Activated T-cell treated with anti-CD3 and anti-CD28 coated beads, Interleukin-2, amount 50 U/mL, for 1 hour (primary cell): ENCODE results near the gene PCDHGA4.
"Not testable (repeated sequence)": the region's sequence is repeated elsewhere in the genome, so short reads cannot be mapped to it uniquely, and the experiment has no call there.

Experiments used
- DNase-seq: peaks from one replicate; pipeline ENCODE4 v3.0.0-alpha.2; 2020

PCDHGA4 gene

DNA sequence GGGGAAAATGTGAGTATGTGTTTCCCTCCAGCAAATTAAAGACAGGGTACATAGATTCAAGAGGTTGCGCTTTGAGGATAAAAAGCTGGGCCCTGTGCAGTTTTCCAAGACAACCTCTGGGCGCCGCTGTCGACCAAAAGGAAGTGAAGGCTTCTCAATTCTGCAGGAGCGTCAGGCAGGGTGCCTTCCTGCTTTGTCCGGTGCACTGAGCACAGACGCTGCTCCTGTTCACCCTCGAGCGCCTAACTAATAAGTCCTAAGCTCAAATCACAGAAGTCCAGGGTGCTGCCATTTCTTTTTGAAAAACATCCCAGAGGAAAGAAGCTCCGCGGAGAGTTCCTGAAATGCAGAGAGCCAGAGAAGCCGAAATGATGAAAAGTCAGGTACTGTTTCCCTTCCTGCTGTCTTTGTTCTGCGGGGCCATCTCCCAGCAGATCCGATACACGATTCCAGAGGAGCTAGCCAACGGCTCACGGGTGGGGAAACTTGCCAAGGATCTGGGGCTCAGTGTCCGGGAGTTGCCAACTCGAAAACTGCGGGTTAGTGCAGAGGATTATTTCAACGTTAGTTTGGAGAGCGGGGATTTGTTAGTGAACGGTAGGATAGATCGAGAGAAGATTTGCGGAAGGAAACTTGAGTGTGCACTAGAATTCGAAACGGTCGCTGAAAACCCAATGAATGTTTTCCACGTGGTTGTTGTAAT lies 4.8 kb upstream of the PCDHGA4 start, which contains the start of gene PCDHGB1:
PCDHGB1 (plus strand) TSS at position 183 of the 703 bp plus-strand sequence; CDS start at position 345, 162 bp downstream.
- DNase-seq, result no peak

DNA sequence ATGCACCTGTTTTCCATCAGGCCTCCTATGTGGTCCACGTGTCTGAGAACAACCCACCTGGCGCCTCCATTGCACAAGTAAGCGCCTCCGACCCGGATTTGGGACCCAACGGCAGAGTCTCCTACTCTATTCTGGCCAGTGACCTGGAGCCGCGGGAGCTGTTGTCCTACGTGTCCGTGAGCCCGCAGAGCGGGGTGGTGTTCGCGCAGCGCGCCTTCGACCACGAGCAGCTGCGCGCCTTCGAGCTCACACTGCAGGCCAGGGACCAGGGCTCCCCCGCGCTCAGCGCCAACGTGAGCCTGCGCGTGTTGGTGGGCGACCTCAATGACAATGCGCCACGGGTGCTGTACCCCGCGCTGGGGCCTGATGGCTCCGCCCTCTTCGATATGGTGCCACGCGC lies 3.2 kb upstream of the PCDHGA4 start:
- no peak for DNase-seq

DNA sequence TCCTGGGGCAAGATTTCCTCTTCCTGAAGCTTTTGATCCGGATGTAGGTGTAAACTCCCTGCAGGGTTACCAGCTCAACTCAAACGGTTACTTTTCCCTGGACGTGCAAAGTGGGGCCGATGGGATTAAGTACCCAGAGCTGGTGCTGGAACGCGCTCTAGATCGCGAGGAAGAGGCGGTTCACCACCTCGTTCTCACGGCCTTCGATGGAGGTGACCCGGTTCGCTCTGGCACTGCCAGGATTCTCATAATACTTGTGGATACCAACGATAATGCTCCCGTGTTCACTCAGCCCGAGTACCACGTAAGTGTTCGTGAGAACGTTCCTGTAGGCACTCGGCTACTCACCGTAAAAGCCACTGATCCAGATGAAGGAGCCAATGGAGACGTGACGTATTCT lies 820 bp downstream of the PCDHGA4 start:
- DNase-seq, result no peak

DNA sequence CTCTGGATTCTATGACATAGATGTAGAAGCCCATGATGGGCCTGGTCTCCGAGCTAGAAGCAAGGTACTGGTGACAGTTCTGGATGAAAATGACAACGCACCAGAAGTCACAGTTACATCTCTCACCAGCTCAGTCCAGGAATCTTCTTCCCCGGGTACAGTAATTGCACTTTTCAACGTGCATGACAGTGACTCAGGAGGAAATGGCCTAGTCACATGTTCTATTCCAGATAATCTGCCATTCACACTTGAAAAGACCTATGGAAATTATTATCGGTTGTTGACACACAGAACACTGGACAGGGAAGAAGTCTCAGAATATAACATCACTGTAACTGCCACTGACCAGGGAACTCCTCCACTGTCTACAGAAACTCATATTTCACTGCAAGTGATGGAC lies 1.3 kb downstream of the PCDHGA4 start:
- DNase-seq, result no peak

DNA sequence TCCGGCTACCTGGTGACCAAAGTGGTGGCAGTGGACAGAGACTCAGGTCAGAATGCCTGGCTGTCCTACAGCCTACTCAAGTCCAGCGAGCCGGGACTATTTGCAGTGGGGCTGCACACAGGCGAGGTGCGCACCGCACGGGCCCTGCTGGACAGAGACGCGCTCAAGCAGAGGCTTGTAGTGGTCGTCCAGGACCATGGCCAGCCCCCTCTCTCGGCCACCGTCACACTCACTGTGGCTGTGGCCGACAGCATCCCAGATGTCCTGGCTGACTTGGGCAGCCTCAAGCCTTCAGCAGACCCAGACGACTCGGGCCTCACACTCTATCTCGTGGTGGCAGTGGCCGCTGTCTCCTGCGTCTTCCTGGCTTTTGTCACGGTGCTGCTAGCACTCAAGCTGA lies 2.1 kb downstream of the PCDHGA4 start:
- DNase-seq, result no peak

DNA sequence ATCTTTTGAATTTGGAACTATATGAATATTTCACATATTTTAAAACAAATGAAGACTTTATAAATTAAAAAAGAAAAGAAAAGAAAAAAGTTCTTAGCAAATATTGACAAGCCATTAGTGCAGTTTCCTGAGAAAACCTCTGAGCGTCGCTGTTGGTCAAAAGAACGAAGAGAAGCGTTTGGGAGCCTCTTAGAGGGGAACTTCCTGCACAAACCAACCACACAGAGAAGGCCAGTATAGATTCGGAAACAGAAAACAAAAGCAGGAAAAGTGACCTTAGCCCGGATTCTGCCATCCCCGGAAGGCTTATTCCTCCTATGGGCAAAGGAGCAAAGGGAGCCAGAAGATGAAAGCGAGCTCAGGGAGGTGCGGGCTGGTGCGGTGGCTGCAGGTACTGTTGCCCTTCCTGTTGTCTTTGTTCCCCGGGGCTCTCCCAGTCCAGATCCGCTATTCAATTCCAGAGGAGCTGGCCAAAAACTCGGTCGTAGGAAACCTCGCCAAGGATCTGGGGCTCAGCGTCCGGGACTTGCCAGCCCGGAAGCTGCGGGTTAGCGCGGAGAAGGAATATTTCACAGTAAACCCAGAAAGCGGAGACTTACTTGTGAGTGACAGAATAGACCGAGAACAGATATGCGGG lies 5.1 kb downstream of the PCDHGA4 start, which contains the start of gene PCDHGB2:
PCDHGB2 (plus strand) TSS at position 205 of the 637 bp plus-strand sequence; CDS start at position 347, 142 bp downstream.
- DNase-seq, result no peak

DNA sequence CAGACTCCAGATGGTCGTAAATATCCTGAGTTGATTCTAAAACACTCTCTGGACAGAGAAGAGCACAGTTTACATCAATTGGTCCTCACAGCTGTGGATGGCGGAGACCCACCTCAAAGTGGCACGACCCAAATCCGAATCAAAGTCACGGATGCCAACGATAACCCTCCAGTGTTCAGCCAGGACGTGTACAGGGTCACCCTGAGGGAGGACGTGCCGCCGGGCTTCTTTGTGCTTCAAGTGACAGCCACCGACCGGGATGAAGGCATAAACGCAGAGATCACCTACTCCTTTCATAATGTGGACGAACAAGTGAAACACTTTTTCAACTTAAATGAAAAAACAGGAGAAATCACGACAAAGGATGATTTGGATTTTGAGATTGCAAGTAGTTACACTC lies 5.9 kb downstream of the PCDHGA4 start:
- DNase-seq, result no peak

DNA sequence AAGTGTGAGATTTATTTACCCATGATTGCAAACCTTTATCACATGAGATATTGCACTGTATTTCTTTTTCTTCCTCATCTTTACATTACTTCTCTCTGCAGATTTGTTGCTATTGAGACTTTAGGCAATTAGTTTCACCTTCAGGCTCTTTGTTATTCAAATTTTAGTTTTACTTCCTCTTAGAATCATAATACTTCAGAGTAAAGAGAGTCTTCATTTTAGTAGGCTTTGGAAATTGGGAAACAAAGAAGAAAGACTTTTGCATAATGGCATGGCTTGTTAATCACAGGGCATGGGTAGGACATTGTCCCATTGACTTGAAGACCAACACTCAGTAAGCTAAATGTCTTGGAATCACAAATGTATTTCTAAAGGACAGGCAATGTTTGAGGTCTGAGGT lies 7.9 kb downstream of the PCDHGA4 start:
- no peak for DNase-seq

DNA sequence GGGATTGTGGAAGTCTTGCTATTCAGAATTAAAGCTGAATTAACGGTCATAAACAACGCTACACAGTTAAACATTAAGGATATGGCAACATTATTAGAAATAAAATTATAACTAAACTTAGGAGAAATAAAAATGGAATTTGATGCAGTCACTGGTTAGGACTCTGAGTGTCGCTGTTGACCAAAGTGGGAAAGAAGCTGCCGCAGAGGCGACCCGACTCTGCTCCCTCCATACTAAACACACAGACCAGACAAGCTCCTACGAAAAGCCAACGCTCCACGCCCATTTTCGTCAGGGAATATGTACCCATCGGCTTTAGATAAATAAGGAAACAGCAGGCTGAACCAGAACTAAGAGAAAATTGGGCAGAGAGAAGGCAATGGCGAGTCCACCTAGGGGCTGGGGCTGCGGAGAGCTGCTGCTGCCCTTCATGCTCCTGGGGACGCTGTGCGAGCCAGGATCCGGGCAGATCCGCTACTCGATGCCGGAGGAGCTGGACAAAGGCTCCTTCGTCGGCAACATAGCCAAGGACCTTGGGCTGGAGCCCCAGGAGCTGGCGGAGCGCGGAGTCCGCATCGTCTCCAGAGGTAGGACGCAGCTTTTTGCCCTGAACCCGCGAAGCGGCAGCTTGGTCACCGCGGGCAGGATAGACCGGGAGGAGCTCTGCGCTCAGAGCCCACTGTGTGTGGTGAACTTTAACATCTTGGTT lies 9.3 kb downstream of the PCDHGA4 start, which contains the start of gene PCDHGA5:
PCDHGA5 (plus strand) TSS at position 211 of the 709 bp plus-strand sequence; CDS start at position 380, 169 bp downstream.
- no peak for DNase-seq

DNA sequence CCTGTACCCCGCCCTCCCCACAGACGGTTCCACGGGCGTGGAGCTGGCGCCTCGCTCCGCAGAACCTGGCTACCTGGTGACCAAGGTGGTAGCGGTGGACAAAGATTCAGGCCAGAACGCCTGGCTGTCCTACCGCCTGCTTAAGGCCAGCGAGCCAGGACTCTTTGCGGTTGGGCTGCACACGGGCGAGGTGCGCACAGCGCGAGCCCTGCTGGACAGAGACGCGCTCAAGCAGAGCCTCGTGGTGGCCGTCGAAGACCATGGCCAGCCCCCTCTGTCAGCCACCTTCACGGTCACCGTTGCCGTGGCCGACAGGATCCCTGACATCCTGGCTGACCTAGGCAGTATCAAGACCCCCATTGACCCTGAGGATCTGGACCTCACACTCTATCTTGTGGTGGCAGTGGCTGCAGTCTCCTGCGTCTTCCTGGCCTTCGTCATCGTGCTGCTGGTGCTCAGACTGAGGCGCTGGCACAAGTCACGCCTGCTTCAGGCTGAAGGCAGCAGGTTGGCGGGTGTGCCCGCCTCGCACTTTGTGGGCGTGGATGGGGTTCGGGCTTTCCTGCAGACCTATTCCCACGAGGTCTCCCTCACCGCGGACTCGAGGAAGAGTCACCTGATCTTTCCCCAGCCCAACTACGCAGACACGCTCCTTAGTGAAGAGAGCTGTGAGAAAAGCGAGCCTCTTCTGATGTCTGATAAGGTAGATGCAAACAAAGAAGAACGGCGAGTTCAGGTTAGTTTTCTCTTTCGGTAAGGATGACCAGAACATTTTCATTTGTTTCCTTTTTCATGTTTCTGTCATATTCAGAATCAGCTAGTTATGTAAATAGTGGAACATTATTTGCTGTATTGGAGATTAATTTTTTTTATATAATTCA lies 11.4 kb downstream of the PCDHGA4 start:
- no peak for DNase-seq

DNA sequence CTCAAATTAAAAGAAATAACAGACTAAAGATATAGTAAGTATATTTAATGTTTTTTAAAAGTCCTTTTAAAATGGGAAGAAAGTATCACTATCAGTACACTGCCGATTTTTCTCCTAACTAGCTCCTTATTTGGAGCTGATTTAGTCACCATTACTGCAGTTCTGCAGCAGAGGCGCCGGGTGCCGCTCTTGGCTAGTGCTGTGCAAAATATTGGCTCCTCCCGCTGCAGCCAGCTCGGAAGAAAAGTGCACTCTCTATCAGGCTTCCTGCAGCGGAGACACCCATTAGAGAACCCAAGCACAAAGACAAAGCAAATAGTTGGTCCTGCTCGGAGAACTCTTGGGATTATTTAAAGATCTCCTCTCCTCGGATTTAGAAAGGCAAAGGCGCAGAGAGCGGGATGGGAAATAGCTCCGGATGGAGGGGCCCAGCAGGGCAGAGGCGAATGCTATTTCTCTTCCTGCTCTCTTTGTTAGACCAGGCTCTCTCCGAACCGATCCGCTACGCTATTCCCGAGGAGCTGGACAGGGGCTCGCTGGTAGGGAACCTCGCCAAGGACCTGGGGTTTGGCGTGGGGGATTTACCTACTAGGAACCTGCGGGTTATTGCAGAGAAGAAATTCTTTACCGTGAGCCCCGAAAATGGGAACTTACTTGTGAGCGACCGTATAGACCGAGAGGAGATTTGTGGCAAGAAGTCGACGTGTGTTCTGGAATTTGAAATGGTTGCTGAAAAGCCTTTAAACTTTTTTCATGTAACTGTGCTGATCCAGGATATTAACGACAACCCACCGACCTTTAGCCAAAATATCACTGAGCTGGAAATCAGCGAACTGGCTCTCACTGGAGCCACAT lies 15.4 kb downstream of the PCDHGA4 start, which contains the start of gene PCDHGB3:
PCDHGB3 (plus strand) TSS at position 249 of the 855 bp plus-strand sequence; CDS start at position 402, 153 bp downstream.
- DNase-seq, result no peak

DNA sequence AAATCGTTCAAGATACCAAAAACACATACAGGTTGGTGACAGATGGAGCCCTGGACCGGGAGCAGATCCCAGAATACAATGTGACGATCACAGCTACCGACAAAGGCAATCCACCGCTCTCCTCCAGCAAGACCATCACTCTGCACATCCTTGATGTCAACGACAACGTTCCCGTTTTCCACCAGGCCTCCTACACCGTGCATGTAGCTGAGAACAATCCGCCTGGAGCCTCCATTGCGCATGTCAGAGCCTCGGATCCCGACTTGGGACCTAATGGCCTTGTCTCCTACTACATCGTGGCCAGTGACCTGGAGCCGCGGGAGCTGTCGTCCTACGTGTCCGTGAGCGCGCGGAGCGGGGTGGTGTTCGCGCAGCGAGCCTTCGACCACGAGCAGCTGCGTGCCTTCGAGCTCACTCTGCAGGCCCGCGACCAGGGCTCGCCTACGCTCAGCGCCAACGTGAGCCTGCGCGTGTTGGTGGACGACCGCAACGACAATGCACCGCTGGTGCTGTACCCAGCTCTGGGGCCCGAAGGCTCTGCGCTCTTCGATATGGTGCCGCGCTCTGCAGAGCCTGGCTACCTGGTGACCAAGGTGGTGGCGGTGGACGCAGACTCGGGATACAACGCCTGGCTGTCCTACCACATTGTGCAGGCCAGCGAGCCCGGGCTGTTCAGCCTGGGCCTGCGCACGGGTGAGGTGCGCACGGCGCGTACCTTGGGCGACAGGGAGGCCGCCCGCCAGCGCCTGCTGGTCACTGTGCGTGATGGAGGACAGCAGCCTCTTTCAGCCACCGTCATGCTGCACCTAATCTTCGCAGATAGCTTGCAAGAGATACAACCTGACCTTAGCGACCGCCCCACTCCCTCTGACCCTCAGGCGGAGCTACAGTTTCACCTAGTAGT lies 17.0 kb downstream of the PCDHGA4 start:
- DNase-seq, result no peak

DNA sequence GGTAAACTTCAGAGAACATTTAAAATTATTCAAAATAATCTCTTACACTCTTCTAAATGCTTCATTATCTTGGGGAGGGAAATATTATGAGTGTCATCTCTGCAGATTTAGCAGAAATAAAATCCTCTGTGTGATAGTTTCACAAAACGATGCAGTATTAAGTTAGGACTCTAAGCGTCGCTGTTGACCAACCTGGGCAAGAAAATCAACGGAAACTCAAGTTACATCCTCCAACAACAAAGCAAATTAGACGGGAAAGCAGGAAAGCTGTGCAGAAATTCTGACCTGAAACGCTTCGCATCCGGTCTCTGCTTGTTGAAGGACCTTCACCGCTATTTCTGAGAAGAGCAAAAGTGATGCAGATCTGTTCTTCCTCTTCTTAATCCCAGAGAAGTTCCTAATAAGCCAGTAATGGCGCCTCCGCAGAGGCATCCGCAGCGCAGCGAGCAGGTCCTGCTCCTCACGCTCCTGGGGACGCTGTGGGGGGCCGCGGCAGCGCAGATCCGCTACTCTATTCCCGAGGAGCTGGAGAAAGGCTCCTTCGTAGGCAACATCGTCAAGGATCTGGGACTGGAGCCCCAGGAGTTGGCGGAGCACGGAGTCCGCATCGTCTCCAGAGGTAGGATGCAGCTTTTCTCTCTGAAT lies 19.0 kb downstream of the PCDHGA4 start, which contains the start of gene PCDHGA6:
PCDHGA6 (plus strand) TSS at position 219 of the 645 bp plus-strand sequence; CDS start at position 412, 193 bp downstream.
- no peak for DNase-seq

DNA sequence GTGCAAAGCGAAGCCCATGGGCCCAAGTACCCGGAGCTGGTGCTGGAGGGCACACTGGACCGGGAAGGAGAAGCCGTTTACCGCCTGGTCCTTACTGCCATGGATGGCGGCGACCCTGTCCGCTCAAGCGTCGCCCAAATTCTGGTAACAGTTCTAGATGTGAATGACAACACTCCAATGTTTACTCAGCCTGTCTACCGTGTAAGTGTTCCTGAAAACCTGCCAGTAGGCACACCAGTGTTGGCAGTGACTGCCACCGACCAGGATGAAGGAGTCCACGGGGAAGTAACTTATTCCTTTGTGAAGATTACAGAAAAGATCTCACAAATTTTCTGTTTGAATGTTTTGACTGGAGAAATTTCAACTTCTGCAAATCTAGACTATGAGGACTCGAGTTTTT lies 19.8 kb downstream of the PCDHGA4 start:
- DNase-seq, result no peak

DNA sequence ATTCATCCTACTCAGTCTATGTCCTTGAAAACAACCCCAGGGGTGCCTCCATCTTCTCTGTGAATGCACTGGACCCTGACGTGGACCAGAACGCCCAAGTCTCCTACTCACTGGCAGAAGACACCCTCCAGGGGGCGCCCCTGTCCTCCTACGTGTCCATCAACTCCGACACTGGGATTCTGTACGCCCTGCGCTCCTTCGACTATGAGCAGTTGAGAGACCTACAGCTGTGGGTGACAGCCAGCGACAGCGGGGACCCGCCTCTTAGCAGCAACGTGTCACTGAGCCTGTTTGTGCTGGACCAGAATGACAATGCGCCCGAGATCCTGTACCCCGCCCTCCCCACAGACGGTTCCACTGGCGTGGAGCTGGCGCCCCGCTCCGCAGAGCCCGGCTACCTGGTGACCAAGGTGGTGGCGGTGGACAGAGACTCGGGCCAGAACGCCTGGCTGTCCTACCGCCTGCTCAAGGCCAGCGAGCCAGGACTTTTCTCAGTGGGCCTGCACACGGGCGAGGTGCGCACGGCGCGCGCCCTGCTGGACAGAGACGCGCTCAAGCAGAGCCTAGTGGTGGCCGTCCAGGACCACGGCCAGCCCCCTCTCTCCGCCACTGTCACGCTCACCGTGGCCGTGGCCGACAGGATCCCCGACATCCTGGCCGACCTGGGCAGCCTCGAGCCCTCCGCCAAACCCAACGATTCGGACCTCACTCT lies 20.8 kb downstream of the PCDHGA4 start:
- DNase-seq, result not testable (repeated sequence)

DNA sequence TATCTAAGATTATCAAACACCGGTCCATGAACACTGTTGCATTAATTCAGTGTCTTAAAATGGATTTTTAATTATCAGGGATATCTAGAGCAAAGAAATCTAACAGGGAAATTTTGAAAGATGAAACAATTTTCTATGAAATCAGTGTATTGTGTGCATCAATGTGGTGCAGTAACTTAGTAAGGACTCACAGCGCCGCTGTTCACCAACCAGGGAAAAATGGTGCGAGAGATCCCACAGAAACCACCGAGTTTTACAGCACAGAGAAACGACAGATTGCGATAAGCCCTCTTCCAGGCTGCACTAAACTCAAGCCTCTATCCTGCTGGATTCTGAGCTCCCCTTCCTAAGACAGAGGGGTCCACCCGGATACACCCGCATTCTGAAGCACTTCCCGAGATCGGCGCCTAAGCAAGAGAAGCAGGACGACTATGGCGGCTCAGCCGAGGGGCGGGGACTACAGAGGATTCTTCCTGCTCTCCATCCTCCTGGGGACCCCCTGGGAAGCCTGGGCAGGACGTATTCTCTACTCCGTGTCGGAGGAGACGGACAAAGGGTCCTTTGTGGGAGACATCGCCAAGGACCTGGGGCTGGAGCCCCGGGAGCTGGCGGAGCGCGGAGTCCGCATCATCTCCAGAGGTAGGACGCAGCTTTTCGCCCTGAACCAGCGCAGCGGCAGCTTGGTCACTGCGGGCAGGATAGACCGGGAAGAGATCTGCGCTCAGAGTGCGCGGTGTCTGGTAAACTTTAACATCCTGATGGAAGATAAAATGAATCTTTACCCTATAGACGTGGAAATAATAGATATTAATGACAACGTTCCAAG lies 27.9 kb downstream of the PCDHGA4 start, which contains the start of gene PCDHGA7:
PCDHGA7 (plus strand) TSS at position 274 of the 826 bp plus-strand sequence; CDS start at position 432, 158 bp downstream.
- no peak for DNase-seq

DNA sequence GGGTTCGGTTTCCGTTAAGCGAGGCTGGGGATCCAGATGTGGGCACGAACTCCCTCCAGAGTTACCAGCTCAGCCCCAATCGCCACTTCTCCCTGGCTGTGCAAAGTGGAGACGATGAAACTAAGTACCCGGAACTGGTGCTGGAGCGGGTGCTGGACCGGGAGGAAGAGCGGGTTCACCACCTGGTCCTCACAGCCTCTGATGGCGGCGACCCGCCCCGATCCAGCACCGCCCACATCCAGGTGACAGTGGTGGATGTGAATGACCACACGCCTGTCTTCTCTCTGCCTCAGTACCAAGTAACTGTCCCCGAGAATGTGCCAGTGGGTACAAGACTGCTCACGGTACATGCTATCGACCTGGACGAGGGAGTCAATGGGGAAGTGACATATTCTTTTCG lies 28.5 kb downstream of the PCDHGA4 start:
- no peak for DNase-seq
